ENCODE results near the gene ULK4. TPM values are rescaled to one million over a fixed set of nuclear protein-coding genes. Genes with fewer than 3 reads are reported as not detected.

Gene ULK4
- 4.4 to 8.7 TPM (median 6.1 TPM) in 5 replicates for total RNA-seq (2022; extraction: Qiagen RNA extraction)

DNA sequence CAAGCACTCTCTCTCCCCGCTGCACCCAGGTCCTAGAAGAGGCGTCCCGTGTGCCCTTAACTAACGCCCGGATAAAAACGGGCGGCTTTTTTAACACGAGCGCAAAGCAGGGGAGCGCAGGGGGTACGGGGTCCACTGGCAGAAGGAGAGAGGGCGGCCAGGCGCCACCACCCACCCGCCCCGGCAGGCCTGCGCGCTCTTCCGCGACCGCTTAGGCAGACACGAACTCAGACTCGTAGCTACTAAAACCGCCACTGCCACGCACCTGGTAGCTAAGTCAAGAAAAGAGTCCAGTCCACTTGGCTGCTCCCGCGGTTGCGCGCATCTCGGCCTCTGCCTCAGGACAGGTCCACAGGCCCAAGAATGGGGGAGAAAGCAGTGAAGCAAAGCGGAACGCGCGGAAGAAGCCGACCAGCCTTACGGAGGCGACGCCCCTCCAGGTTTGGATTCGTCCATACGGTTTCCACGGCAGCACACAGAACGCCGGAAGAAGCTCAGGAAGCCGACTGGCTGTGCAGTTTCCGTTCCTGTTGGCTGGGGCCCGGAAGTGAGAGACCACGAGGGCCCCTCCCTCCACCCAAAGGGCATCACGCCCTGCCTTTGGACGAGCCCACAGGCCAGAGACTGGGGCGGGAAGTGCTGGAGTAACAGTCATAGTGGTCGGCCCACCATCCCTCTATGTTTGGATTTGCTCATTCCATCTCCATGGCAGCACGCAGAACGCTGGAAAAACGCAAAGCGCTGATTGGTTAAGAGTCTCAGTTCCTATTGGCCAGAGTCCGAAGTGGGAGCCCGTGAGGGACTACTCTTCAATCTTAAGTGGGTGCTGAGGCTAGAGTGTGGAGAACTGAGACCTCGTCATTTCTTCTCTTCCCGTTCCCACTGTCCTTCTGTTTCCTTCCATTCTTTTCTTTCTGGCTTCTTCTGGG is at the start of gene ULK4:
Gene ULK4, minus strand, starts transcription at position 353 of the 929 bp plus-strand sequence. CDS start 7,344 bp downstream, outside the sequence.

DNA sequence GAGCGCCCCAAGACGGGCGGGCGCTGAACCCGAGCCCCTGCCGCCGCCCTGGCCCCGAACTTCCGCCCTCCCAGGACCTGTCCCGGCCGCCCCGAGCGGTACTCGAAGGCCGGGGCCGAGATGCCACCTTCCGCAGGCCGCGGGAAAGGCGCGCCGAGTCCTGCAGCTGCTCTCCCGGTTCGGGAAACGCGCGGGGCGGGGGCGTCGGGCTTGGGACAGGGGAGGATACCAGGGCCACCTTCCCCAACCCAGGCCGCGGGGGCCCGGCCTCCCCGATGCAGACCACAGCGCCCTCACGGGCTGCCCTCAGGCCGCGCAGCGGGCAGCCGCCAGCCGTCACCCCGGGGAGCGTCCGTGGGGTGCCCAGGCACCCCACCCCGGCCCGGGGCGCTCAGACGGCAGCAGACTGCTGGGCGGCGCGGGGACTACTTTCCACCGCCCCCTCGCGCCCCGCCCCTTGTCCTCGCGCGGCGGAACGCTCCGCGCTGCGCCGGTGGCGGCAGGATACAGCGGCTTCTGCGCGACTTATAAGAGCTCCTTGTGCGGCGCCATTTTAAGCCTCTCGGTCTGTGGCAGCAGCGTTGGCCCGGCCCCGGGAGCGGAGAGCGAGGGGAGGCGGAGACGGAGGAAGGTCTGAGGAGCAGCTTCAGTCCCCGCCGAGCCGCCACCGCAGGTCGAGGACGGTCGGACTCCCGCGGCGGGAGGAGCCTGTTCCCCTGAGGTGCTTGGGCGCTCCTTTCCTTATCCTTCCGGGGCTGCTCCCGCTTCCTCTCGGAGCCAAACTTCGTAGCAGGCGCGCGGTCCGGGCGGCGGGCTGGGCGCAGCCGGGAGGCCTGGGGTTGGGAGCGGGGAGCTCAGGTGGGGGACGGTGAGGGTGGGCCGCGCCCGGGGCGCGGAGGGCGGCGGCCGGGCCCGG is 762.7 kb downstream of the ULK4 start, which contains the start of gene CTNNB1:
Gene CTNNB1, plus strand, starts transcription at position 556 of the 916 bp plus-strand sequence. CDS start 24,564 bp downstream, outside the sequence.

Other genes with a start within 250 kb of the ULK4 start
- 13.3 to 17.5 TPM (median 15.6 TPM) in 5 replicates for gene TRAK1, start 129.3 kb upstream of the ULK4 start, total RNA-seq (2022; extraction: Qiagen RNA extraction)

All from A549 treated with Mapracorat at 1 μM for 4 hours (cell line).